Ramos (cell line): ENCODE results near the gene DGKI.

Source experiments
- in situ Hi-C: fragments of 300-500 bp; cut with MboI; formaldehyde crosslinking; loops from one replicate; pipeline ENCODE4 v1.14.3; 2022; ENCODE audit warnings: low sequenced_read_pairs; ENCODE audit not compliant: unreplicated experiment

DGKI gene

DNA sequence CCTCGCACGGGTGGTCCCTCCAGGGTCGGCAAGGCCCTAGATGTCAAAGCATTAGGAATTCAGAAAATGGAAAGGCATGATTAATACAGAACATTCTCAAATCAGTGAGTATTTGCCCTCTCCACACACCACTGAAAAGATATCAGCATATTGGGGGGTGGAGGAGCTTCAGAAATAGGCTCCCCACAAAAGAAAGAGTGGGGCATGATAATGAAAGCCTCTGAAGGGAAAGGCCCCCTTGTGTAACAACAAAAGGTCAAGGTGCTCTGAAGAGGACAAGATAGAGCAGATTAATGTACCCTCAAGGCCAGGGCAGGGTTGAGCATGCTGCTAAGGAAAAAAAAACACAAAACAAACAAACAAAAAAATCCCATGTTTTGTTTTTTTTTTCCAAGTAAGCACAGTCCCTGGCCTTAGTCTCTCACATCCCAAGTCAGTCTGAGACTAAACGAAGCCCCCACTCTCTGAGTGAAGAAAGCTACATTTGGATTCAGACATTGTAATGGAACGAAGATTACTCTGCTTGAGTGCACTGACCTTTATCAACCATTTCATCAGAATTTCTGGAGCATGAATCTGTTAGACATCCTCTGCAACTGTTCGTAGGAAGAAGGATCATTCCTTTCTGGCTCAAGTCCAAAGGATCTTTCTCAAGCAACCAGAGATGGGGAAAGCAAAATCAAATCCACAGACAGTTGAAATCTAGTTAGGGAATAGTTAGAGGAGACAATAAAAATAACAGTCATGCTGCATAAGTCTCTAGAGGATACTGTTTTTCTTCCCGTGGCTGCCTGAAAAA lies 27.4 kb upstream of the DGKI start:
- in situ Hi-C loops, result no loop called here

DNA sequence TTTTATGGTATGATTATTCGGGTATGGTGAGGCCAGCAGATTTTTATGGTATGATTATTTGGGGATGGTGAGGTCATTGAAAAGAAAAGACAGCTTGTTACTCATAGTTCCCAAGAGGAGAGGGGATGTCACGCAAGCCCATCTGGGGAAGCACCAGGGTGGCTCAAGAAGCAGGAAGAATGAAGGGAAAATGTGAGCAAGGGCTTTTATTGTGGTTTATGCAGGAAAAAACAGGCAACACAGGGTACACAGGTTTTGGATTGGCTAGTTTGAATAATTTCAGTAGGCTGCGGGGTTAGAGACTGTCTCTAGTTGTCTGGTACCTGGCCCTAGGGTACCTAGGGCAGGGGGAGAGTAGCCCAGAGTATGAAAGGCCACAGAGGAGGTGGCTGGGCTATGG lies 26.8 kb upstream of the DGKI start:
- in situ Hi-C loops, result no loop called here

DNA sequence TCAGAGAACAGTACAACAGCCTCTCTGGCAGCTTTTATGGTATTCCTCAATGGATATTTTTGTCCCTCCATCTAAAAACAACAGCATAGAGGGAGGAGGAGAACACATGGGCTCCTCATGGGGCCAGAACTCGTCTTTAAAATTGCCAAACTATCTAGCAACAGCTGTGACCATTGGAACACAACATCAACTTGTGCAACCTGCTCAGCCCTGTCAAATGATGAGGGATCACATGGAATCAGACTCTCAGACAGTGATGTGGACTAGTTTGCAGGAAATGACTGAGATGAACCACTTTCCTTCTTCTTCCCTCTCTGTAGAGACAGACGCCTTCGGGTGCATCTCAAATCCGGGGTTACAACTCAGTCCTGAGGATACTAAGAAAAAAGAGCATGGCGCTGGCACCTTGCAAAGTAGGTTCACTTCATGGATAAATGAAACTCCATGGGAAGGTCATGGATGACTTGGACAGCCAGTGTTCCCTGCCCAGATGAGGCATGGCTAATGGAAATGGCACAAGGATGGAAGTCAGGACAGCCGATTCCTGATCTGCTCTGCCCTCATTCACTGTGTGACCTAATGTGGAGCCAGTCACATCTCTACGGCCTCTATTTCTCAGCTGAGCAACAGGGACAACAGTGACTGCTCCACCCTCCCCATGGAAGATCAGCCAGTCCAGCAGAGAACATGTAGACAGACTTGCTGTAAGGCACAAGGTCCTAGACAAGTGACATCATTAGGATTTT lies 24.6 kb upstream of the DGKI start:
- in situ Hi-C loops, result no loop called here

DNA sequence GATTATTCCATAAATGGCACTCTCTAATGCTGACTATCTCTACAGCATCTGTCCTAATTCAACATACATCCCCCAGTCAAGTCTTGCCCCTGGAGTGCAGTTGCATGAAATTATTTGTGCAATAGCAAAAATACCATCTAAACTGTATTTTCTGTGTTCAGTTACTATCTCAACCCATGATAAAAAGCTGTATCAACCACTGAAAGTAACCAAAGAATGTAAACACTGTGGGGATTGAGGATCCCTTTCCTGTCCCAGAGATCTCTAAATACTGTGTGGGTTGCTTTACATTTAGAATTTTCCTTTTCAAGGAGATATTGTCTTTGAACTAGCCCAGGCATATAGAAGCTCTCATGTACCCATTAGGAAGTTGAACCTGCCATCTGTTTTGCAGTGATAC lies 23.9 kb upstream of the DGKI start:
- in situ Hi-C loops, result no loop called here

DNA sequence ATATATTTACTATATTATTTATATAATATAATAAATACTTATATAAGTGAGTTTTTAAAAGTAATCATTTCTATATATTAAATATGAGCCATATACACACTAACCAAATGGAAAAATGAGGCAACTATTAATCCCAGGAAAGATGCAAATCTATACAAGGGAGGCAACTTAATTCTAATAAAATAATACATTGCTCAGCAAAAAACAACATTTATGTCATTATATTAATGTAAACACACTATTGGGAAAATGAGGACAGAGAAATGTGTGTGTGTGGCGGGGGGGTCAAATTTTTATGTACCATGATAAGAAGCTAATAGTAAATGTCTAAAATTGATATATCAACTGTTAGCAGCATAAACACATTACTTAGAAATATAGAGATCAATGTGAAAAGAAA lies 23.3 kb upstream of the DGKI start:
- in situ Hi-C loops, result no loop called here

DNA sequence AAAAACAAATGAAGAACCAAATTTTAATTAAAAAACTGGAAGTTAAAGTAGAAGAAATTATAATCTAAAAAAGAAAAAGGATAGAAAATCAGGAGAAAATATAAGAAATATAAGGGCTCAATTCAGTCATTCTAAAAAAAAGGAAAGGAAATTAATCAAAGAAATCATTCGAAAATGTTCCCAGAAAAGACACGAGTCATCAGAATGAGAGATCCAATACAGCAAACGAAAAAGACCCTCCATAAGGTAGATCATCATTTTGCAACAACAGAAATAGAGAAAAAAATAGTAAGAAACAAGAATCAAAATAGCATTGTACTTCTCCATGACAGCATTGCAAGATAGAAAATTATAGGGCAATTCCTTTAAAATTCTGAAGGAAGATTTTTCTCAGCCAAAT lies 22.5 kb upstream of the DGKI start:
- in situ Hi-C loops, result no loop called here

DNA sequence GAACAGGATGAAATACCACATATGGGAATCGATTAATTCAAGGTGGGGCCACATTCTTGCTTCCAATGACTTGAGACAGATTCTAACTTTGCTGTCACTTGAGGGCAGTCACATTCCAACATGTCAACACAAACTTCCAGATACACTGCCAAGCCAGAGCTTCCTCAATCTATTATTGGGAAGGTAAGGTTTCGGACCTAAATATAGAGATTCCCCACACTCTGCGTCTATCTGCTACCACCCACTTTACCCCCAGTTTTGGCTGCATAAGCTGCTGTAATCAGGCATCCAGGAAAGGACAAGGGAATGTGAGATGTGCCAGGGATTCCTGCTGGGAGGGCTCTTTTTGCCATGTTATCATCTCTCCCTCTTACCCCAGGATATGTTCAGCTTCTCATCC lies 20.5 kb upstream of the DGKI start:
- in situ Hi-C loops, result no loop called here

DNA sequence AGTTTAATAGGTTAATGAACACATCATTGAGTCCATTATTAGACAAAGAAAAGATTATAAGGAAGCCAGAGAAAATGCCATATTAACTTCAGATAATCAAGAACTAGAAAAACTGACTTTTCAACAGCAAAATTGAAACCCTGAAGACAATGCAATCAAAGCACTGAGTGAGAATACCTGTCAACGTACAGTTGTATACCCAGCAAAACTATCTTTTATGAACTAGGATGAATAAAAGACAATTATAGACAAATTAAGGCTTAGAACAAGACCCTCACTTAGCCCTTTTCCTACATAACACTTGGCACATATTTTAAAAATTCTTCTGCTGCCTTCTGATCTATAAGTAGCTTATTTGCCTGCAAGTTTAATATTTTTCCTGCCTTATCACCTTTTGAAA lies 19.0 kb upstream of the DGKI start:
- in situ Hi-C loops, result no loop called here

DNA sequence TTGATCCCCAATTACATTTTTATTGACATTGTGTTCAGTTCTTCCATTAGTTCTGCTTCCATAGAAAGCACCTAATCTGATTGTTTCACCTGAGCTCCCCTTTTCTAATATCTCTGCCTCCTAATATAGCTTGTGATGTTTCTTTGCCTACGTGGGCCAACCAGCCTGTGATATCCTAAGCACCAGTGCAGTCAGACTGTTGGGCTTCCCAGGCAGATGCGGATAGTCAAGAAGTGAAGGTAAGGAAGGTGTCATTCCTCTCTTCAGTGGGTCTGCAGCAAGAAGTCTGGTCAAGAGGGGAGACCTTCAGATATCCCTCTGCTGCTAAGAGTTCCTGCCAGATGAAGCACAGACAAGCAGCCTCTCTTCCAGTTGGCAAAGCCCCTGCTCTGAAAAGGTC lies 16.2 kb upstream of the DGKI start:
- in situ Hi-C loops, result no loop called here

DNA sequence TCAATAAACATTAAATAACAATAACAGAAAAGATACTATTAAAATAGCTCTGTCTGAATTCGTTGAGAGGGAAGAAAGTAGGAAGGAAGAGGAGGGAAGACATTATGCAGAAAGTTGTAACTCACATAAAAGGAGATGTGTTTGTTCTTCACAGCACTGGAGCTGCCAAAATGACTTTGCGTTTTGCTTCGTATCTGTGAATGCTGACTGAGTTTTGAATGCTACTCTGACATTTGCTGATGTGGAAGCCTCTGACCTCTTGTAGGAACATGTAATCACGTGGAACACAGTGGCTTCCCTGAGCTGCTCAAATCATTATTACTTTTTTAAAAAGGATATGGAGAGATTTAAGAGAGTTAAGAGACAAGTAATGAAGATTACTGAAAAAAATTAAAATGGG lies 15.6 kb upstream of the DGKI start:
- in situ Hi-C loops, result no loop called here

DNA sequence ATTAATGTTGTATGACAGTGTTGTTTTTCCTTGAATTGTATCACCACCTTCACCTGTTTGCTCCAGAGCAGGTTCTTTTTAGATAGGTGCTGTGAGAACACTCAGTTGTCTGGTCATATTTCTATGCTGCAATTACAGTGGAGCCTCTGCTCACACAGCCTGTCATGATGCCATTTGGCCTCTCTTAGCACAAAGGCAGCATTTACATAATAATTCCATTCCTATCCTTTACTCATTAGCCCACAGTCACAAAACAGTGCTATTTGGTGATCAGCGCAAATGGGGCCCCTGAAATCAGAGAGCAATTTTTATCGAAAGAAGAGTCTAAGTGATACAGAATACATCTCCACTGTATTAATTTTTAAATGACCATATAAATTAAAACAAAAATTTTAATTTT lies 13.8 kb upstream of the DGKI start:
- in situ Hi-C loops, result no loop called here

DNA sequence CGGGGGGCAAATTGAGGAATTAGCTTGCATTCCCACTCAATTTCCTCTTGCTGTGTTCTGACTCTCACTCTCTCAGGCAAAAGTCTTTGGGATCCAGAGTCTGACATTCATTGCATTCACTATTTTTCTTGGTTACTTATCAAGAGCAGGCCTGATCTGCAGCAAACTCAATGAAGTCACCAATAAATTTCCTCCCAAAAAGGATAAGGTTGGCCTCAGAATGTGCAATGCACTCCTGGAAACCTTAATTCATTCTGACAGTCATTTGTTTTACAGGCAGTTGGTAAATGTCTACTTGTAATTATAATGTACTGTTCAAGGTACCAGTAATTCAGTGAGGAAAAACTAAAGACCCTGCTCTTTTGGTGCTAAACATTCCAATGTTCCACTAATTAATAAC lies 6.3 kb upstream of the DGKI start:
- in situ Hi-C loops, result no loop called here

DNA sequence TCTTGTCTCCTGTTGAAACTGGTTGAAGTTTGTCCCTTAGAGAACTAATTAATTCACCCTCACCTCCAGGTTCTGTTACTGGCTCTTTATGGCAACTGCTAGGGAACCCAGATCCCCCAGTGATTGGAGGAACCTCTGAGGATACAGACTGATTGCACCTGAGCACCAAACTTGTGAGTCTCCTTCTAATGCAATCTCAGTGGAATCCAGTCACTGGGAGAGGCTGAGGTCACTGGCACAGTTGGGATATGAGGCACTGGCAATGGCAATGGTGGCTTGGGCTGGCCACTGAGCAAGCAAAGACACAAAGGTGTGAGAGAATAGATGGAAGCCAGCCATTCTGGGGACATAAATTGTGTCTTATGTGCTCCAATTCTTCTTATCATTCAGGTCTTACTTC lies 5.3 kb upstream of the DGKI start:
- in situ Hi-C loops, result no loop called here

DNA sequence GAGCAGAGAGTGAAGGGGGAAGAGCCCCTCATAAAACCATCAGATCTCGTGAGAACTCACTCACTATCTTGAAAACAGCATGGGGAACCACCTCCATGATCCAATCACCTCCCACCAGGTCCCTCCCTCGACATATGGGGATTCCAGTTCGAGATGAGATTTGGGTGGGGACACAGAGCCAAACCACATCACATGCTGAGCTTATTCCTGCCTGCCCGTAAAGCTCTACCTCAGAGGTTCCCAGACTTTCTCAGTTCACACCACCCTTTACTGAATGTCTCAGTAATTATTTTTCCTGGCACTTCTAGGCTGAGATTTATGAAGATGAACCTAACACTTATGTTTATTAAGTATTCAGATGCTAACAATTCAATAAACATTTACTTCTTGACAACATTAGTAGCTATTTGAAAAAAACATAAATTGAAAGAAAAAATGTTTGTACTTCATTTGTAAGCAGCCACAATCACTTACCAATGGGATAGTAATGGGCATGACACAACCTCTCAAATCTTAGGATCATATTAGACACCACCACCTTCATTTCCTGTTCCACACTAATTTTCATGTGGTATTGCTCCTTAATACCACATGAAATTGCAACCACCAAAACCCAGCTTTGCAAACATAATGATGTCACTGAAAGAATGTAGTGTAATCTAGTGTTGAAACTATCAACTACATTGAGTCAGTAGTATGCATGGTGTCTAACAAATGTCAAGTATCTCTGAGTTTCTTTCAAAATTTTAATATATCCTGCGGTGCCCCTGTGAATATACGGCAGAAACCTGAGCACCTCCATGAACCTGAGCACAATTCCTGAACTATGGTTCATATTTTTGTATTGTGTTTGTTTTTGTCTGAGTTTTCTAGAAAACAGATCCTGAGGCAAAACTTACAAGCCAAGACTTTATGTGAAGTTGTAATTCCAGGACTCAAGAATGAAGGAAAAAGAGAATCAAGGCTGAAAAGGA lies 4.5 kb upstream of the DGKI start:
- in situ Hi-C loops, result no loop called here

DNA sequence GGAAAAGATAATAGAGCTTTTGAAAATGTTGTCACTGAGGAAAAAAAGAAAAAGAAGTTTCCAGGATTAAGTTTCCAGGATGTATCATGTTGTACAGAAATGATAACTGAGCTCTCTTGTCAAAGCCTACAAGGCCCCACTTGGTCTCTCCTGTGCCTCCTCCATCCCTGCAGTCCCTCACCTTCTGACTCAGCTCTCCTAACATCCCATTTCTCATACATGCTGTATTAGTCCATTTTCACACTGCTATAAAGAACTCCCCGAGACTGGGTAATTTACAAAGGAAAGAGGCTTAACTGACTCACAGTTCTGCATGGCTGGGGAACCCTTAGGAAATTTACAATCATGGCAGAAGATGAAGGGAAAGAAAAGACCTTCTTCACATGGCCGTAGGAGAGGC lies 3.8 kb upstream of the DGKI start:
- in situ Hi-C loops, result no loop called here

DNA sequence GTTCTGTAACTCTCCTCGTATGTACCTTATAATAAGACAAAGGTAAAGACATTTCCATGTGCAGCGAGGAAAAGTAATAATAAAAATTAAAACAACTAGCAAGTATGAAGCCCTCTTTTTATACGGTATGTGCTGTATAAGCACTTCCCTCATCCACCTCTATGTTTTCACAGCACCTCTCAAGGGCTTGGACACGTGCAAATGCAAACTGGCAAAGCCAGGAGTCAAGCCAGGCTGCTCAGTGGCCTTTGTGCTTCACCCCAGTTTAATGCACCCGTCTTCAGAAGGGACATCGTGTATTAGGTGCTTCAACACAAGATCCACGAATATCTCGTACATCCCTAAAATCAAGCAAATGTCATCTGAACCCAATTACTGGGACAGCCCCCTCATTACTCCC lies 1.3 kb upstream of the DGKI start:
- in situ Hi-C loops, result no loop called here

DNA sequence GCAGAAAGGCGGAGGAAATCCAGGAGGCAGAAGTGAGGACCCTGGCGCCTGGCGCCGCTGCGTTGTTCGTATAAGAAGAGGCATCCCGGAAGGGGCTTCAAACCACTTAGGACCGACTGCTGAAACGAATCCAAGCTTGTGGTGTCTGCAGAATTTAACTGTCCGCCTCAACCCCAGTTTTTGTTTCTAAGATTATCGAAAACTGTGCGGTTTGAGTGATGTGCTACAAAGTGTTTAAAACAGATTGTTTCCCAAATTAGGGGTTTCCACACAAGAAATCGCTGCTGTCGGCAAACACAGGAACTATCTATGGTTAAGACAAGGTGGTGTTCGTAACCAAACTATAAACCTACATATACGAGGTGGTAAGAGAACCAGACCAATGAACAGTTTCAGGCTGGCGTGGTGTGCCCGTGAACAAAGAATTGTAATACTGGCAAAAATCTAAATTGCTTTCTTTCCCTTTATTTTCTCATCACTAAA lies 835 bp upstream of the DGKI start:
- in situ Hi-C loops, result no loop called here

DNA sequence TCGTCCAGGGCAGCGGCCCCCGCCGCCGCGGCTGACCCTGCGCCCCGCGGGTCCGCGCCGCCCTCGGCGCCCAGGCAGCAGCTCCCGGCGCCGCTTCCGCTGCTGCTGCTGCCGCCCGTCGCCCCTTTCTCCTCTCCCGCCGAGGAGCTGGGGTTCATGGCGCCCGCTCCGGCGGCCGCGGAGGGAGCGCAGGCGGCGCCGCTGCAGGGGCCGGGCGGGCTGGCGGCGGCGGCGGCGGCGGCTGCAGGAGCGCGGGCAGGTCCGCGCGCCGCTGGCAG lies 286 bp downstream of the DGKI start:
- in situ Hi-C loops, result no loop called here

DNA sequence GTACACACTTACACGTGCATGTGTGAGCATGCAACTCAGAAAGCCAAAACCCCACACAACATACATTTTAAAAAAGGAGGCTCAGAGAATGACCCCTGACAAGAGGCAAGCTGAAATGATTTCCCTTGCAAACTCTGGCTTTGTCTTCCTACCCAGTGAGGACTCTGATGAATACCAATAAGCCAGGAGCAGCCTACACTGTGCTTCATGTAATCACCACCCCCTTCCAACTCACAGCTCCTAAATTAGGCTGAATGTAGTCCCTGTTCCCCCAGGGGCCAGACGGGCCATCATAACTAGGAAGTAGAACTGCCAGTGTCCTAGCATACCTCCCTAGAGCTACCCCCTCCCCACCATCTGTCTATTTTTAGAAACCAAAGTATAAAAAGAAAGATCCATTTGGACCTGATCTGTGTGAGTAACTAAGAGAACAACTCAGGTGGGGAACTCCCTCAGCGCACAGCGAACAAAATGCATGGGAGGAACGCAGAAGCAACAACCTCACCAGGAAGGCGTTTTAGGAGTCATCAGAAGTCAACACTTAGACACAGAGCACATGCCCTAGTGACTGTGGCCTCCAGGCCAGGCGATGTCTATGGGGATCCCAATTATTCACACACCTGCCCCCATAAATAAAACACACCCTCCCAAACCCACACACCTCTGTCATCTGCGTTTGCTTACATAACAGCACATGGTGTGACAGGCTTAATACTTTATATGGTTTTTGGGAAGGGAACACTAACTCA lies 1.9 kb downstream of the DGKI start:
- in situ Hi-C loops, result no loop called here
